Glutamatergic neuron (in vitro differentiated cells): ENCODE measurements around the gene ABCF2. TPM values are rescaled to one million over a fixed set of nuclear protein-coding genes. Genes with fewer than 3 reads are reported as not detected.

Experiments used
- DNase-seq: peaks from one replicate; pipeline ENCODE4 v3.0.0; 2022
- H3K27ac Mint-ChIP-seq: one replicate; pipeline ENCODE4 v1.8.0; 2020; ENCODE audit warnings: mild to moderate bottlenecking, mixed read lengths, inconsistent platforms; ENCODE audit not compliant: unreplicated experiment
- H3K27me3 Mint-ChIP-seq: one replicate; pipeline ENCODE4 v1.8.0; 2020; ENCODE audit warnings: mild to moderate bottlenecking, moderate library complexity, mixed read lengths, inconsistent platforms; ENCODE audit not compliant: unreplicated experiment
- H3K36me3 Mint-ChIP-seq: one replicate; pipeline ENCODE4 v1.8.0; 2020; ENCODE audit warnings: mild to moderate bottlenecking, mixed read lengths, inconsistent platforms; ENCODE audit not compliant: unreplicated experiment
- H3K4me1 Mint-ChIP-seq: one replicate; pipeline ENCODE4 v1.8.0; 2020; ENCODE audit warnings: mild to moderate bottlenecking, low read depth, mixed read lengths, inconsistent platforms; ENCODE audit not compliant: unreplicated experiment
- H3K4me3 Mint-ChIP-seq: one replicate; pipeline ENCODE4 v1.8.0; 2020; ENCODE audit warnings: mild to moderate bottlenecking, mixed read lengths, inconsistent platforms; ENCODE audit not compliant: unreplicated experiment
- H3K9me3 Mint-ChIP-seq: one replicate; pipeline ENCODE4 v1.8.0; 2020; ENCODE audit warnings: mild to moderate bottlenecking, moderate library complexity, mixed read lengths, inconsistent platforms; ENCODE audit not compliant: unreplicated experiment
- CTCF ChIP-seq: fragments of 200-600 bp; sonication (generic); IDR thresholded peaks from one replicate; pipeline ENCODE4 v1.5.0; 2021; ENCODE audit not compliant: partially characterized antibody, unreplicated experiment
- total RNA-seq: library from RNA; stranded (reverse); fragmentation: NEBNext Ultra II Directional; extraction: Animal tissue kit (Norgen Biotek cat#: 25700); gene quantifications from one replicate; pipeline ENCODE4 v1.2.1, GENCODE V29; 2021; ENCODE audit not compliant: unreplicated experiment

The ABCF2 gene
- total RNA-seq, 1 donor from 2014 or later: 39.1 TPM

GRCh38 chr7:151176401-151176800 lies 50.6 kb downstream of the ABCF2 start:
- Mint-ChIP-seq H3K27ac (no peak overlapping the region), H3K4me1 (peaks cover 15% of the 10 kb centered on the region), H3K9me3 (peaks cover 12% of the 10 kb centered on the region), H3K27me3 (peaks cover 18% of the 10 kb centered on the region), H3K36me3 (peaks cover 10% of the 10 kb centered on the region), H3K4me3 (no peak overlapping the region)
- no peak for TF ChIP-seq CTCF
- DNase-seq: no peak

- TF ChIP-seq CTCF: no peak
- no peak for DNase-seq
- H3K4me1 Mint-ChIP-seq: peaks cover 15% of the 10 kb centered on the region
- peaks cover 18% of the 10 kb centered on the region for H3K27me3 Mint-ChIP-seq
- no peak overlapping the region for H3K4me3 Mint-ChIP-seq
- H3K27ac Mint-ChIP-seq: no peak overlapping the region
- H3K36me3 Mint-ChIP-seq: peaks cover 10% of the 10 kb centered on the region
- H3K9me3 Mint-ChIP-seq: peaks cover 12% of the 10 kb centered on the region
Measured at GRCh38 chr7:151175793-151176311, 51.2 kb downstream of the ABCF2 start.

GRCh38 chr7:151175047-151175792 lies 51.8 kb downstream of the ABCF2 start:
- no peak overlapping the region for H3K27ac Mint-ChIP-seq
- H3K36me3 Mint-ChIP-seq: peaks cover 10% of the 10 kb centered on the region
- peaks cover 14% of the 10 kb centered on the region for H3K27me3 Mint-ChIP-seq
- peaks cover 12% of the 10 kb centered on the region for H3K9me3 Mint-ChIP-seq
- no peak for TF ChIP-seq CTCF
- H3K4me1 Mint-ChIP-seq: peaks cover 12% of the 10 kb centered on the region
- H3K4me3 Mint-ChIP-seq: peak overlapping the region; percentile 25
- DNase-seq: no peak

GRCh38 chr7:151174246-151175046 lies 52.6 kb downstream of the ABCF2 start:
- no peak for DNase-seq
- no peak for TF ChIP-seq CTCF
- no peak overlapping the region for H3K27ac Mint-ChIP-seq

More at GRCh38 chr7:151174246-151175046, 52.6 kb downstream of the ABCF2 start:
- H3K27me3 Mint-ChIP-seq: peaks cover 16% of the 10 kb centered on the region
- no peak overlapping the region for H3K4me3 Mint-ChIP-seq
- peaks cover 9% of the 10 kb centered on the region for H3K4me1 Mint-ChIP-seq
- H3K36me3 Mint-ChIP-seq: peaks cover 10% of the 10 kb centered on the region
- H3K9me3 Mint-ChIP-seq: peaks cover 14% of the 10 kb centered on the region
